NT2/D1 (cell line): ENCODE results near the gene FNBP1L.

Source experiments
- SUZ12 ChIP-seq: IDR thresholded peaks from 2 replicates; pipeline ENCODE4 v1.6.1; 2011; ENCODE audit not compliant: insufficient read length, insufficient read depth; ENCODE audit errors: extremely low read depth
- YY1 ChIP-seq: IDR thresholded peaks from 2 replicates; pipeline ENCODE4 v1.6.1; 2011; ENCODE audit not compliant: insufficient read length, insufficient read depth
- ZNF274 ChIP-seq: IDR thresholded peaks from 2 replicates; pipeline ENCODE4 v1.6.1; 2011; ENCODE audit warnings: mild to moderate bottlenecking, low read depth, low read length

GRCh38 chr1:93596329-93597089, 148.6 kb downstream of the FNBP1L start:
- TF ChIP-seq ZNF274 (no peak), YY1 (no peak), SUZ12 (no peak)
